Mucosa of descending colon (tissue), 3 donors: Measurements from ENCODE around the gene VPS72. TPM values are rescaled to one million over a fixed set of nuclear protein-coding genes. Genes with fewer than 3 reads are reported as not detected.
"Not testable (repeated sequence)": the region's sequence is repeated elsewhere in the genome, so short reads cannot be mapped to it uniquely, and the experiment has no call there.

Source experiments
- ATAC-seq: fragments of 200-7000 bp; cut with Tn5 transposase; one replicate; pipeline ENCODE4 v1.9.1; 2020; ENCODE audit warnings: mild to moderate bottlenecking, moderate library complexity
- DNase-seq, 3 donors: peaks; one replicate each; pipeline ENCODE4 v3.0.0-alpha.2; 2020
- H3K36me3 ChIP-seq: fragments of 200-600 bp; one replicate; pipeline ENCODE4 v1.8.0; 2021; ENCODE audit warnings: low read depth, mild to moderate bottlenecking
- H3K4me1 ChIP-seq: fragments of 200-600 bp; one replicate; pipeline ENCODE4 v1.8.0; 2021; ENCODE audit warnings: low read depth, mild to moderate bottlenecking
- H3K4me3 ChIP-seq: fragments of 200-600 bp; one replicate; pipeline ENCODE4 v1.8.0; 2021; ENCODE audit warnings: mild to moderate bottlenecking
- H3K9me3 ChIP-seq: fragments of 200-600 bp; one replicate; pipeline ENCODE4 v1.8.0; 2021; ENCODE audit warnings: mild to moderate bottlenecking
- CTCF ChIP-seq: fragments of 200-600 bp; IDR thresholded peaks from one replicate; pipeline ENCODE4 v1.8.0; 2022; ENCODE audit warnings: antibody characterized with exemption, mild to moderate bottlenecking
- intact Hi-C, 2 donors: fragments of 100-400 bp; cut with DNase I in 1 of 2; cut with micrococcal nuclease in 1 of 2; formaldehyde crosslinking; loops; one replicate each; pipeline versions ENCODE4 v1.11.0 to v1.11.1; 2022; cut with DNase I, micrococcal nuclease
- total RNA-seq, 3 donors: library from RNA; stranded (reverse); fragmentation: NEBNext Ultra II Directional in 2 of 3; extraction: Animal tissue kit (Norgen Biotek cat#: 25700) in 2 of 3; gene quantifications; one replicate each; pipeline versions ENCODE4 v1.2.1 to v1.2.4, GENCODE V29; 2021 to 2023
- donor health status: DM: no; HTN: no; CAD: no; lungs with moderate emphysema.
- donor health status: DM: no; HTN: no; CAD: no.
- donor health status: DM: no; HTN: yes; CAD: no.

Gene VPS72
- total RNA-seq, 3 donors from 2014 or later: 32.1 to 56.5 (median 35.3) TPM

- intact Hi-C loops: loop anchor here in 1 of 2 donors (5.0 kb wide), 1 partner anchor 54 kb away; the partner anchor contains the start of gene PSMD4
- Histone ChIP-seq H3K9me3 (no peaks in the 10 kb centered on the region), H3K4me3 (peak within 1 kb of the TSS; percentile 58), H3K4me1 (peaks cover 27% of the 10 kb centered on the region), H3K36me3 (no peaks in the 10 kb centered on the region)
- DNase-seq (peak; percentile 98 to 99 (median 98)), ATAC-seq (peak; percentile 86)
- TF ChIP-seq CTCF: peak; percentile 16
These were observed 8.5 kb upstream of the VPS72 start, which contains the start of gene PIP5K1A for GRCh38 chr1:151198254-151199127. Gene PIP5K1A (plus strand): TSS chr1:151198552. CDS start chr1:151198997, 445 bp downstream.

DNA sequence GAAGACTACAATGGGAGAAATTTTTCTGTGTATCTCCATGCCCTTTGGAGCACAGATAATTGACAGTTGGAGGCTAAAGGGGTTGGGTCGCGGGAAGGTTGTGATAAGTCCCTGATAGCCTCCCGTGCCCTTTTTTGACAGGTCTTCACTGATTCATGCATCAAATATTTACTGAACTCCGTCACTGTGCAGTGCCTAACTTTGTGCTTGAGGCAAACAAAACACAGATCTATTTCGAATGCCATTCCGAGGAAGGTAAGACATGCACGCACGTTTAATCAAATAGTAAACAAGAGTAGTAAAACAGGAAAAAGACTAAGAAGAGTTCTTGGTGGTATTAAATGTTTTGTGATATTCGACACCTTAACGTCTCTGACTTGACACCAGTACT, 7.9 kb upstream of the VPS72 start:
- intact Hi-C loops: loop anchor here in 1 of 2 donors (5.0 kb wide), 1 partner anchor 54 kb away; the partner anchor contains the start of gene PSMD4
- no peaks in the 10 kb centered on the region for H3K36me3 ChIP-seq
- H3K4me1 ChIP-seq: peaks cover 27% of the 10 kb centered on the region
- ATAC-seq (peak; percentile 4), DNase-seq (peak in 1 of 3 donors; percentile 32)
- no peak for TF ChIP-seq CTCF
- no peak overlapping the region for H3K4me3 ChIP-seq
- no peaks in the 10 kb centered on the region for H3K9me3 ChIP-seq

- peak; percentile 9 for TF ChIP-seq CTCF
- intact Hi-C loops: loop anchor here in 1 of 2 donors (5.0 kb wide), 1 partner anchor 56 kb away; the partner anchor contains the start of gene PSMD4
- no peaks in the 10 kb centered on the region for H3K9me3 ChIP-seq
- DNase-seq: peak in 2 of 3 donors; percentile 43 to 95
- peaks cover 18% of the 10 kb centered on the region for H3K4me1 ChIP-seq
- peak; percentile 43 for ATAC-seq
- no peak overlapping the region for H3K4me3 ChIP-seq
- no peaks in the 10 kb centered on the region for H3K36me3 ChIP-seq
These were observed 6.3 kb upstream of the VPS72 start for GRCh38 chr1:151196292-151196800.

- peak; percentile 74 for ATAC-seq
- peak; percentile 77 to 94 (median 83) for DNase-seq
- not testable (repeated sequence) for H3K9me3 ChIP-seq, H3K4me3 ChIP-seq, H3K4me1 ChIP-seq, H3K36me3 ChIP-seq
- intact Hi-C loops: loop anchor here in 1 of 2 donors (5.0 kb wide), 1 partner anchor 57 kb away; the partner anchor contains the start of gene PSMD4
These were observed 5.0 kb upstream of the VPS72 start for GRCh38 chr1:151194894-151195594.

DNA sequence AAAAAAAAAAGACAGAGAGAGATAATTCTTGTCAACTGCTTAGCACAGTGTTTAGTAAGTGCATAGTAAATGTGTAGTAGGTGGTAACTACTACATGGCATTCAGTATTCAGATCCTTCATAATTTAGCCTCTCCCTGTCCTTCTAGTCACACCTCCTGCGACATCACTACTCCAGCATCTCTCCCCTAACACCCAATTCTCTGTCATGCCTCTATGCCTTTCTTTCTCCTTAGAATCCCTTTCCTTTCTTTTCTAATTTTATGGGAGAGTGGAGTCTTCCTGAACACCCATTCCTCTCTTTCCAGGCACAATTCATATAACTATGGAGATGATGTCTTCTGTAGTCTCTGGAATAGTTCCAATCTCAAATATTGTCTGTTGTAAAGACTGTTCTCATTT, 3.9 kb upstream of the VPS72 start:
- no peak for TF ChIP-seq CTCF
- H3K9me3 ChIP-seq: no peaks in the 10 kb centered on the region
- no peak overlapping the region for H3K4me3 ChIP-seq
- peaks cover 3% of the 10 kb centered on the region for H3K4me1 ChIP-seq
- DNase-seq (no peak), ATAC-seq (no peak)
- intact Hi-C loops: no loop called here
- no peaks in the 10 kb centered on the region for H3K36me3 ChIP-seq
